K562 (cell line): ENCODE data around the gene ATOSA. TPM values are rescaled to one million over a fixed set of nuclear protein-coding genes. Genes with fewer than 3 reads are reported as not detected.
A peak's percentile ranks its signal among the peaks of the same experiment; 100 is the strongest.

Experiments used
- HMGN3 ChIP-seq: IDR thresholded peaks from 2 replicates; pipeline ENCODE4 v1.6.1; 2011; ENCODE audit warnings: borderline replicate concordance, low read depth, mild to moderate bottlenecking, mixed read lengths, low read length; ENCODE audit not compliant: insufficient read length; ENCODE audit errors: extremely low read depth
- KAT2B ChIP-seq: IDR thresholded peaks from one replicate; pipeline ENCODE4 v1.6.1; 2012; ENCODE audit warnings: low read depth, mild to moderate bottlenecking, control low read depth, inconsistent platforms, low read length, moderate library complexity
- KDM2B ChIP-seq: fragments of 250-450 bp; sonication (Bioruptor Pico); IDR thresholded peaks from 2 replicates; pipeline ENCODE4 v1.8.0; 2021; ENCODE audit warnings: mild to moderate bottlenecking, moderate library complexity
- NFE2L1 ChIP-seq: fragments of 450-650 bp; IDR thresholded peaks from 2 replicates; pipeline ENCODE4 v1.6.1; 2016; ENCODE audit warnings: missing genetic modification characterization, low read depth, mild to moderate bottlenecking, missing compliant biosample characterization, moderate library complexity, borderline replicate concordance
- NR2C2 ChIP-seq, 2 experiments: fragments of 200-800 bp in 1 of 2; sonication (Bioruptor generic) in 1 of 2; sonication (generic) in 1 of 2; formaldehyde crosslinking in 1 of 2; IDR thresholded peaks; 2 replicates each; pipeline versions ENCODE4 v1.6.1 to v1.8.0; 2016 to 2022; ENCODE audit warnings: mild to moderate bottlenecking in 1 of 2, missing compliant biosample characterization in 1 of 2, missing genetic modification characterization in 1 of 2, missing genetic modification reagents in 1 of 2
- NRF1 ChIP-seq, 2 experiments: fragments of 450-650 bp; IDR thresholded peaks in 1 of 2; conservative IDR thresholded peaks in 1 of 2; 2 replicates each; pipeline ENCODE4 v1.6.1; 2014; ENCODE audit warnings: mild to moderate bottlenecking in 2 of 2
- POLR2G ChIP-seq: fragments of 200-400 bp; formaldehyde crosslinking; IDR thresholded peaks from 2 replicates; pipeline ENCODE4 v1.6.1; 2017; ENCODE audit warnings: low read depth, mild to moderate bottlenecking, antibody characterized with exemption, low read length, moderate library complexity
- RNF2 ChIP-seq: sonication (generic); IDR thresholded peaks from 2 replicates; pipeline ENCODE4 v1.6.1; 2016
- SRSF3 ChIP-seq: fragments of 200-400 bp; formaldehyde crosslinking; IDR thresholded peaks from 2 replicates; pipeline ENCODE4 v1.6.1; 2016; ENCODE audit warnings: mild to moderate bottlenecking, low read length, moderate library complexity; ENCODE audit not compliant: insufficient read depth
- ZFX ChIP-seq: sonication (generic); formaldehyde crosslinking; IDR thresholded peaks from 2 replicates; pipeline ENCODE4 v1.8.0; 2022; ENCODE audit warnings: mild to moderate bottlenecking, missing genetic modification reagents, moderate library complexity
- ZNF316 ChIP-seq: fragments of 450-650 bp; IDR thresholded peaks from 2 replicates; pipeline ENCODE4 v1.6.1; 2016
- ZNF347 ChIP-seq: fragments of 450-650 bp; formaldehyde crosslinking; IDR thresholded peaks from 2 replicates; pipeline ENCODE4 v1.4.0; 2020; ENCODE audit warnings: low read depth, mild to moderate bottlenecking, moderate library complexity
- ZNF436 ChIP-seq: fragments of 250-450, 450-650 bp; sonication (Bioruptor Pico); formaldehyde crosslinking; IDR thresholded peaks from 2 replicates; pipeline ENCODE4 v1.7.0; 2020; ENCODE audit warnings: mild to moderate bottlenecking
- polyA plus RNA-seq, 8 experiments: library from polyadenylated mRNA; depleted of rRNA in 4 of 8; stranded (reverse) in 5 of 8; unstranded in 3 of 8; fragments of >200 nt; fragmentation: Nextera tagmentation in 2 of 8; fragmentation: Illumina TruSeq in 1 of 8; extraction: Ambion mirVana in 2 of 8; extraction: Trizol in 1 of 8; gene quantifications; 2 replicates each; pipeline versions ENCODE4 v1.2.1 to v1.2.3, GENCODE V29; 2011 to 2014; ENCODE audit warnings: inconsistent platforms in 1 of 8, missing spikeins in 1 of 8
- total RNA-seq, 7 experiments: library from RNA; depleted of rRNA in 6 of 7; stranded (reverse); fragments of >200 nt in 6 of 7; fragmentation: Illumina TruSeq in 2 of 7; extraction: Trizol in 2 of 7; gene quantifications; 2 replicates each; pipeline versions ENCODE4 v1.2.1 to v1.2.3, GENCODE V29; 2011 to 2021; ENCODE audit warnings: low replicate concordance in 1 of 7
- TF ChIP-seq, protein P1 (sequence below), 2 experiments: IDR thresholded peaks; 2 replicates each; pipeline ENCODE4 v1.6.1; 2012; ENCODE audit warnings: improper control_type of control experiment in 2 of 2, low read depth in 2 of 2, low read length in 2 of 2, borderline replicate concordance in 1 of 2
- TF ChIP-seq, protein P2 (sequence below): fragments of 450-650 bp; IDR thresholded peaks from 2 replicates; pipeline ENCODE4 v1.6.1; 2016; ENCODE audit warnings: antibody characterized with exemption
- TF ChIP-seq, protein P3 (sequence below): fragments of 200-800 bp; sonication (Bioruptor generic); IDR thresholded peaks from 2 replicates; pipeline ENCODE4 v1.6.1; 2017; ENCODE audit warnings: missing genetic modification characterization, missing compliant biosample characterization

The ATOSA gene
- total and polyA plus RNA-seq, 9 of the 15 experiments (the other 6 are each of a cell fraction or from before 2014, with no cell fraction given), result 2.0 to 6.1 (median 3.9) TPM

GRCh38 chr15:52678468-52679231 is 538 bp downstream of the ATOSA start (continued):
- TF ChIP-seq SRSF3 (no peak), NR2C2 (CRISPR knock-in tag; IDR thresholded peaks at IDR 0.05) (no peak), NR2C2 (tag; IDR thresholded peaks at IDR 0.05) (peak; percentile 30; the same call in 1 of the 2 replicates), NFE2L1 (tag) (no peak), RNF2 (no peak), KAT2B (no peak), HMGN3 (peak; percentile 44), ZFX (CRISPR knock-in tag) (peak; percentile 59), NRF1 (conservative IDR thresholded peaks at IDR 0.05 in 1 of 2, IDR thresholded peaks at IDR 0.05 in 1 of 2) (0 out of 4 replicates have a peak, but pooled peaks have one; percentile 11 to 27), ZNF347 (no peak), POLR2G (peak; percentile 76), ZNF316 (peak; percentile 33; the same call in 1 of the 2 replicates), ZNF436 (CRISPR knock-in tag) (no peak), KDM2B (CRISPR knock-in tag) (peak; percentile 25; the same call in 1 of the 2 replicates)
- TF ChIP-seq, protein P1, sequence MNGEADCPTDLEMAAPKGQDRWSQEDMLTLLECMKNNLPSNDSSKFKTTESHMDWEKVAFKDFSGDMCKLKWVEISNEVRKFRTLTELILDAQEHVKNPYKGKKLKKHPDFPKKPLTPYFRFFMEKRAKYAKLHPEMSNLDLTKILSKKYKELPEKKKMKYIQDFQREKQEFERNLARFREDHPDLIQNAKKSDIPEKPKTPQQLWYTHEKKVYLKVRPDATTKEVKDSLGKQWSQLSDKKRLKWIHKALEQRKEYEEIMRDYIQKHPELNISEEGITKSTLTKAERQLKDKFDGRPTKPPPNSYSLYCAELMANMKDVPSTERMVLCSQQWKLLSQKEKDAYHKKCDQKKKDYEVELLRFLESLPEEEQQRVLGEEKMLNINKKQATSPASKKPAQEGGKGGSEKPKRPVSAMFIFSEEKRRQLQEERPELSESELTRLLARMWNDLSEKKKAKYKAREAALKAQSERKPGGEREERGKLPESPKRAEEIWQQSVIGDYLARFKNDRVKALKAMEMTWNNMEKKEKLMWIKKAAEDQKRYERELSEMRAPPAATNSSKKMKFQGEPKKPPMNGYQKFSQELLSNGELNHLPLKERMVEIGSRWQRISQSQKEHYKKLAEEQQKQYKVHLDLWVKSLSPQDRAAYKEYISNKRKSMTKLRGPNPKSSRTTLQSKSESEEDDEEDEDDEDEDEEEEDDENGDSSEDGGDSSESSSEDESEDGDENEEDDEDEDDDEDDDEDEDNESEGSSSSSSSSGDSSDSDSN (IDR thresholded peaks at IDR 0.05; ENCODE audit: borderline replicate concordance in 1 of 2, low read depth in 2 of 2, low read length in 2 of 2), result peak; percentile 65 to 79; a peak in 3 of 4 replicates
- TF ChIP-seq, protein P2, sequence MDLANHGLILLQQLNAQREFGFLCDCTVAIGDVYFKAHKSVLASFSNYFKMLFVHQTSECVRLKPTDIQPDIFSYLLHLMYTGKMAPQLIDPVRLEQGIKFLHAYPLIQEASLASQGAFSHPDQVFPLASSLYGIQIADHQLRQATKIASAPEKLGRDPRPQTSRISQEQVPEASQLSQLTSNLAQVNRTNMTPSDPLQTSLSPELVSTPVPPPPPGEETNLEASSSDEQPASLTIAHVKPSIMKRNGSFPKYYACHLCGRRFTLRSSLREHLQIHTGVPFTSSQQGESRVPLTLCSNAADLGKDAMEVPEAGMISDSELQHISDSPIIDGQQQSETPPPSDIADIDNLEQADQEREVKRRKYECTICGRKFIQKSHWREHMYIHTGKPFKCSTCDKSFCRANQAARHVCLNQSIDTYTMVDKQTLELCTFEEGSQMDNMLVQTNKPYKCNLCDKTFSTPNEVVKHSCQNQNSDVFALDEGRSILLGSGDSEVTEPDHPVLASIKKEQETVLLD, result no peak
- TF ChIP-seq, protein P3, sequence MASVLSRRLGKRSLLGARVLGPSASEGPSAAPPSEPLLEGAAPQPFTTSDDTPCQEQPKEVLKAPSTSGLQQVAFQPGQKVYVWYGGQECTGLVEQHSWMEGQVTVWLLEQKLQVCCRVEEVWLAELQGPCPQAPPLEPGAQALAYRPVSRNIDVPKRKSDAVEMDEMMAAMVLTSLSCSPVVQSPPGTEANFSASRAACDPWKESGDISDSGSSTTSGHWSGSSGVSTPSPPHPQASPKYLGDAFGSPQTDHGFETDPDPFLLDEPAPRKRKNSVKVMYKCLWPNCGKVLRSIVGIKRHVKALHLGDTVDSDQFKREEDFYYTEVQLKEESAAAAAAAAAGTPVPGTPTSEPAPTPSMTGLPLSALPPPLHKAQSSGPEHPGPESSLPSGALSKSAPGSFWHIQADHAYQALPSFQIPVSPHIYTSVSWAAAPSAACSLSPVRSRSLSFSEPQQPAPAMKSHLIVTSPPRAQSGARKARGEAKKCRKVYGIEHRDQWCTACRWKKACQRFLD, result no peak
